GM18867 (cell line): ENCODE measurements around the gene VOPP1.
A peak's percentile ranks its signal among the peaks of the same experiment; 100 is the strongest.

ENCODE experiments used
- ATAC-seq: cut with Tn5 transposase; IDR thresholded peaks from one replicate; pipeline ENCODE4 v1.9.1; 2021; ENCODE audit warnings: mild to moderate bottlenecking, moderate library complexity; ENCODE audit not compliant: unreplicated experiment

The VOPP1 gene

DNA sequence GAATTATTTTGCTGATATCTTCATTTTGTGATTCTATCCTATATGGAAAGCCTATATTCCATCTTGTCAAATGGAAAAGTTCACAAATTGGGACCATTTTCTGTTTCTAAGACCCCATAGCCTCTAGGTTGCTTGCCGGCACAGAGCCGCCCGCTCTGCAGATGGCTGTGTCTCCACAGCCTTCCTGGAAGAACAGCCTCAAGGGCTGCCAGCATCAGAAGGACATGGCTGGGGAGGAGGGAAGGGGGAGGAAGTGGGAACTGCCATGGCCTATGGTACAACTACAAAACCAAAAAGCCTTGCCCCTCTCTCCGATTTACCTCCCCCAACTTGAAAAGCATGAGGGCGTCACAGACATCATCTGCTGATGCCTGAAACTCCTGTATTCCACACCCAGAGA is 131.3 kb downstream of the VOPP1 start:
- ATAC-seq: no peak

DNA sequence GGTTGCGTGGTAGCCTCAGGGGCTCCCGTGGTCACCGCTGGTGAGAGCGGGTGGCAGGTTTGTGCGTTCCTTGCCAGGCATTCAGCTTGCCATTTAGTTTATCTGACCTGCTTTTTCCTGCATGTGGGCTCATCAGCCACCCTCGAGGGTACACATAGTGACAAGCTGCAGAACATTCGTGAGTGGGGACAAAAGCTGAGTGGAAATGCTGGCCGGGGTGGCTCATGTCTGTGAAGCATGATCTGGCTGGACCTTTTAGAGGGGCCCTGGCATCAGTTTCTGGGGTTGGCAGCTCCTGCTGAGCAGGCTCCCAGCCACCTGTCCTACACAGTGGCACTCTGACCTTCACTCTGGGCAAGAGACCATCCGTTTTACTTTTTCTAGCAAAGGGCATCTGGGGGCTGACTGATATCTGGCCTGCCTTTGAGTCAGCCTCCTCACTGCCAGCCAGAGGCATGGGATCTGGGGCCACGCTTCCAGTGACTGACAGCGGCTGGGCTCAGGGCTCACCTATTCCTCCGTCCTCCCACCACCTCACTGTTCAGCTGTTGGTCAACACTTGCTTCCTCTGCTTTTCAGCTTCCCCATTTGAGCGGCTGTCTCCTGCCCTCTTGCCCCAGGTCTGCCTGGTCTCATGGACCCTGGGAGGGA is 132.1 kb downstream of the VOPP1 start:
- no peak for ATAC-seq

DNA sequence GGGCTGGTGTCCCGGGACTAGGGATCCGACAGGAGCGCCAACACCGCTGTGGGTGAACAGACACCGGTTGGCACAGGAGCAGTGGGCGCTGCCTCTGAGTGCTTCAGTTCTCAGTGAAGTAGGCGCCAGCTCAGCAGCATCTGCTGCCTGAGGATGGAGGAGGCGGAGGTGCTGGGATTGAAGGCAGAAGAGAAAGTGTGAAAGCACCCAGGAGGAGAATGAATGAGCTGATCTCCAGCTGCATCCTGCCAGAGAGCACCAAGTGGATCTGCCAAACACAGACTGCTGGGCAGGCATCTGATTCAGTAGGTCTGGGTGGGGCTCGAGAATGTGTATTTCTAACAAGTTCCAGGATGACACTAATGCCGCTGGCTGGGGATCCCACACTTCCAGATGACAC is 132.7 kb downstream of the VOPP1 start:
- no peak for ATAC-seq

- no peak for ATAC-seq
These were observed 133.4 kb downstream of the VOPP1 start for GRCh38 chr7:55438757-55439525.

DNA sequence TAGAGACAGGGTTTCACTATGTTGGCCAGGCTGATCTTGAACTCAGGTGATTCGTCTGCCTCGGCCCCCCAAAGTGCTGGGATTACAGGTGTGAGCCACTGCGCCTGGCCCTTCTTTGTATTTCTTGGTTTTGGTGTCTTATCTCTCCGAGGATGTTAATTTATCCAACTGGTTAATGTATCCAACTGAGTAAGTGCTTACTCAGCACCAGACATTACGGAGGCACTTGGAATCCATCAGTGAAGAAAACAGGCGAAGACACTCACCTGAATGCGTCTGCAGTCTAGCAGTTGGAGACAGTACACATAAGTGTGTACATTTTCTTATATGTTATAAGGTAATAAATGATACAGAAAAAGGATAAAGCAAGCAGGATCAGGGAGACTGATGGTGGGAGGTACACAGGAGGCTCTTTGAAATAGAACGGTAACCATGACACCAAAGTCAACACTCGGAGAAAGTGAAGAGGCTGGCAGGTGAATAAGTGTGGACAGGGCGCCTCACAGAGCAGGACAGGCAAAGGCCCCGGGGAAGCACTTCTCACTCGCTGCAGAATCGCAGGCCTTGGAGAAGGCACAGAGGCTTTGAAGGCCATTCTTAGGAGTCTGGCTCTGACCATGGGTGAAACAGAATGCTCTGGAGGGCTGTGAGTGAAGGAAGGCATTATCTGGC is 134.1 kb downstream of the VOPP1 start:
- no peak for ATAC-seq

- ATAC-seq: no peak
These were observed 134.9 kb downstream of the VOPP1 start for GRCh38 chr7:55437375-55437774.

DNA sequence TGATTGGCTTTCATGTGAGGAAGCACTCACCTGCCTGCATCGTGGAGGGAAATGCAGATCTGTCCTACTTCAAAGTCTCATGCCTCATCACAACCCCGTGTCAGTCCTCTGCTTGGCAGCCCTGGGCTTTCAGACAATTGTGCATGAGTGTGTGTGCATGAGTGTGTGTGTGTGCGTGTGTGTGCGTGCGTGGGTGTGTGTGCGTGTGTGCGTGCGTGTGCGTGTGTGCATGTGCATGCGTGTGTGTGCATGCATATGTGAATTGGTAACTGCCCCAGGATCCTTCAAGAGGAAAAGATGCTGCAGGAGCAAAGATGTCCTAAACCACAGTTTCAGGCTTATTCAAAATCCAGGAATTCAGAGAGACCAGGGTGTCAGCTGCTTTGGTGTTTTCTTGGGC is 135.8 kb downstream of the VOPP1 start:
- no peak for ATAC-seq

- ATAC-seq: no peak
These were observed 136.8 kb downstream of the VOPP1 start for GRCh38 chr7:55435466-55435865.

- peak; percentile 60 for ATAC-seq
These were observed 139.1 kb downstream of the VOPP1 start for GRCh38 chr7:55432939-55433784.

GRCh38 chr7:55432506-55432905 is 139.8 kb downstream of the VOPP1 start:
- ATAC-seq: no peak

DNA sequence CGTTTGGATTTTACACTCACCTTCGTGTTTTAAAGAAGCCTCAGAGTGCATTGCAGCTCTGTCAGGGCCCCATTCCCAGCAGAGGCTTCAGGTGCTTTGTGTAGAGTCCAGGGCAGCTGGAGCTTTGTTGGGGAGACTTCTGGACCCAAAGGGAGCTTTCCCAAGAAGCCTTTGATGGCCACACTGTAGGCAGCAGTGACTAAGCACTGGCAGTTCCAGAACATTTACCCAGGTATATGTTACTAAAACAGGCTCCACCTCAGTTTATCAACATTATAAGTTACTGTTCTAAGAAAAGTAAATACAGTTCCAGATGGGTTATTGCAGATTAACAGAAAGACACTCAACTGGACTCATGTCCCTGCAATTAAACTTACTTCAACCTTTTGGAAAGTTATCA is 140.4 kb downstream of the VOPP1 start:
- ATAC-seq: no peak

DNA sequence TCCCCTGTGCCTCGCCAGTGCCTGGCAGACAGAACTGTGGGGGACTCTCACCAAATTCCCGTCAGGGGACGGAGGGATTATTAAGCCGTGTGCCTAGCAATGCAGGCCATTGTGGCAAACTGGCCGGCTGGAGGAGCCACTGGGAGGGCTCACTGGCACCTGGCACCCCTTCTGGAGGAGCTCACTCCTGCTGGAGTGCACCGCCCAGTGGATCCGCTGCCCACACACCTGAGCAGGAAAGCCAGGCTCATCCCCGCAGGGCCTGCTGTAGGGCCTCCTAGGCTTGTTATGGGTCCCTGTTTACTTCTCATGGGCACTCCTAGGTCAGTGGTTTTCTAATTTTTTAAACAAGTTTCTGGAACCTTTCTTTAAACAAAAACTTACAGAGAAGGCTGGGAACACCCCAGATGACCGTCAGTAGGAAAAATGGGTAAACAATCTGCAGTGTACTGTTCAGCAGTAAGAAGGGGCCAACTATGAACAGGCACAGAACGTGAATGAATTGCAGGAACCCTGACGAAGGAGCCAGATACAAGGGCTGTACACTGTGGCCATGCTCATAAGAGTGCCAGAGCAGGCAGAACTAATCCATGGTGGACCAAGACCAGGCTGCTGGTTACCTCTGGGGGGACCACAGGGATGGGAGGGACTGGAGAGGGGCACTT is 142.3 kb downstream of the VOPP1 start:
- no peak for ATAC-seq

DNA sequence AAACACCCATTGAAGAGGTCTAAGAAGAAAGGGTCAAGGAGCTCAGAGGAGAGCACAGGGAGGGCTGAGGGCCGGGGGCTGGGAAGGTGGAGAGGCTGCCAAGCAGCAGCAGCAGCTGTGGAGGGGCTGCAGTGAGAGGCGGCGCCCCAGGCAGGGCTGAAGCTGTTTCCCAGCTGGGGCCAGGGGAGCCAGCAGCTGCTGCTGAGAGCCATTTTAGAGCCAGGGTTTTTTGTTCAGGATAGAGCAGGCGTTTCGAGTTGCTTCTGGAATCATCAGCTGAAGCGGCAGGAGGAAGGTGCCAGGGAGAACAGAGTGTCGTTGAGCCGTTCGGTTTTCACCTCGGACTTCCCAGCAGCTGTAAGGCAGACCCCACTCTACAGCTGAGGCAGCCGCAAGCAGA is 144.5 kb downstream of the VOPP1 start:
- ATAC-seq: no peak

DNA sequence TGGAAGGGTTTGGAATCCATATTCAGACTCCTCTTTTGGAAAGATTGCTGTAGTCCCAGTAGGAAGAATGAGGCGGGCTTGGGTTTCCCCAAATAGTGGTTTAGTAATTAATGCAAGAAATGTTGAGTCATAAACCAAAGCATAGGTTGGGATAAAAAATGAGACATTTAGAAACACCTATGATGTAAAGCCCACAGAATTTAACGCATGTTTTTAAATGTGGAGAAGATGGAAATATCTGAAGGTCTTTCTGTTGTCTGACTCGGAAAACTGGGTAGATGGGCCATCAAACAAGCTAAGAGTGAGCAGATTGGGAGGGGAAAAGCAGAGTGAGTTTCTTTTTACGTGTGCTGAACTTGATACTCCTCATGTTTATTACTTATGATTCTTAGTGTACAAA is 145.0 kb downstream of the VOPP1 start:
- ATAC-seq: no peak

DNA sequence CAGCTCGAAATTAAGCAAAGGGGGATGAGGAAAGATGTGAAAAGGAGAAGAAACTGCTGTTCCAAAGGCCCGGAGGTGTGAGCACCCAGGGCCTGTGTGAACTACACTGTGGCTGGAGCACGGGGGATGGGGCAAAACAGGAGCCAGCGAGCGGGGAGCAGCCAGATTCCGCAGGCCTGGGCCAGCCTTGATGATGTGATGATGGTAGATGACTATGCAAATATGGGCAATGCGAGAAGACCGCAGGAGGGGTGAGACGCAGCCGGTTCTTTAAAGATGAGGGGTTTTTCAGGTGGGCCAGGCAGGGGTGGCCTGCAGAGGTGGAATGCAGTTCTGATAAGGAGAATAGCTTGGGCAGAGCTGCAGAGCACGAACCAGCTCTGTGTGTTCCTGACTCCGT is 145.6 kb downstream of the VOPP1 start:
- ATAC-seq: no peak

GRCh38 chr7:55425141-55425752 is 147.1 kb downstream of the VOPP1 start:
- no peak for ATAC-seq

- ATAC-seq: no peak
These were observed 148.4 kb downstream of the VOPP1 start for GRCh38 chr7:55423891-55424290.

- ATAC-seq: no peak
These were observed 149.0 kb downstream of the VOPP1 start for GRCh38 chr7:55423277-55423711.
